ENCODE measurements around the gene POFUT1. TPM values are rescaled to one million over a fixed set of nuclear protein-coding genes. Genes with fewer than 3 reads are reported as not detected.
A peak's percentile ranks its signal among the peaks of the same experiment; 100 is the strongest.
"Not testable (repeated sequence)": the region's sequence is repeated elsewhere in the genome, so short reads cannot be mapped to it uniquely, and the experiment has no call there.

The POFUT1 gene
- 42.4 and 52.4 TPM in 2 replicates for total RNA-seq (2014; rRNA removed; shearing (Covaris generic))

DNA sequence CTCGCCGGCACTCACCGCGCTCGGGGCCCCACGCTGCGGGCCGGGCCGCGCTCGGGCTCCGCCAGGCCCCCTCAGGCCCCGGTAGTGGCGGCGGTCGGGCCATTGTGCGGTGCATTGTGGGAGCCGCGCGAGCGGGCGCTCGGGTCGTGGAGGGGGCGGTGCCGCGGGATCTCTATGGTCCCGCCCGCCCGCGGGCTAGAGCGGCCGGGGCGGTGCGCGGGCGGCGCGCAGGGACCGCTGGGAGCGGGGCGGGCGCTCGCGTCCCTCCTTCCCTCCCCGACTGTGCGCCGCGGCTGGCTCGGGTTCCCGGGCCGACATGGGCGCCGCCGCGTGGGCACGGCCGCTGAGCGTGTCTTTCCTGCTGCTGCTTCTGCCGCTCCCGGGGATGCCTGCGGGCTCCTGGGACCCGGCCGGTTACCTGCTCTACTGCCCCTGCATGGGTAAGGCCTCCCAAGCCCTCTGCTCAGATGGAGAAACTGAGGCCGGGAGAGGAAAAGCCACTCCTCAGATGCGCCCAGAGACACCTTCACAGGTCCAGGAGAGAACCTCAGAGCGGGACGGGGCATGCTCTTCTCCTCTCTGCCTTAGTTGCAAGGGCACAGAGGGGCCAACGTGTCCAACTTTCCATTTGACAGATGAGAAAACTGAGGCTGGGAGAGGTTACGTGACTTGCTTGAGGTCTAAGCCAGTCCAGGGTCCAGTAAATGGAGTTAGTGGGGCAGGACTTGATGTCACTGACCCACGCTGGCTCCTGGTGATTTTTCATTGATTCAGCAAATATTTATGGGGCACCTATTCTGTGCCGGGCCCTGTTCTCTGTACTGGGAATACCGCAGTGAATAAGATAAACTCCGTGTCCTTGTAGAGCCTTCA, at the start of gene POFUT1, which contains the start of gene PLAGL2:
Gene POFUT1, plus strand, starts transcription at position 255 of the 873 bp plus-strand sequence. Its CDS starts 62 bp downstream, at position 317.
Gene PLAGL2, minus strand, starts transcription at position 118 of the 873 bp plus-strand sequence. CDS start 5,565 bp downstream, outside the sequence.
- H3K27ac ChIP-seq, result peak within 1 kb of the TSS; percentile 61
- peaks cover 16% of the 10 kb centered on the region for H3K4me1 ChIP-seq (replicated peaks)
- peak; percentile 83 to 86 for DNase-seq (ENCODE audit: low read depth in 1 of 2, low spot score in 2 of 2)
- no peaks in the 10 kb centered on the region for H3K27me3 ChIP-seq (replicated peaks)
- peaks cover 3% of the 10 kb centered on the region; the same call in 1 of the 2 replicates for H3K9me3 ChIP-seq (replicated peaks)
- peaks cover 77% of the 10 kb centered on the region for H3K36me3 ChIP-seq
- peak within 1 kb of the TSS; percentile 99 for H3K4me3 ChIP-seq

DNA sequence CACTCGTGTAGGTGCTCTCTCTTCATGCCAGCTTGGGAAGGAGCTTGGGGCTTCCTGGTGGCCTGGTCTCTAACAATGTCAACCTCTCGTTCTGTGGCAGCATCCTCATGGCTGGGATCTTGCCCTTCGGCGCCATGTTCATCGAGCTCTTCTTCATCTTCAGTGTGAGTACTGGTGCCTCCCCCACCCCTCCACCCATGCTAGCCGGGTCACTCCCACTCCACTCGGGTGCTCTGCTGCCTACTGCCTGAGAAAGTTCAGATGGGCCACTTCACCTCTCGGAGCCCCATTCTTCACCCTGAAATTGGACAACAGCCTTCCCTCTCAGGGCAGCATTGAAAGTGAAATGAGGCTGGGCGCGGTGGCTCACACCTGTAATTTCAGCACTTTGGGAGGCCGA, 49.3 kb upstream of the POFUT1 start:
- H3K36me3 ChIP-seq, result peaks cover 78% of the 10 kb centered on the region
- no peak for DNase-seq (ENCODE audit: low read depth in 1 of 2, low spot score in 2 of 2)
- no peak overlapping the region for H3K27ac ChIP-seq

DNA sequence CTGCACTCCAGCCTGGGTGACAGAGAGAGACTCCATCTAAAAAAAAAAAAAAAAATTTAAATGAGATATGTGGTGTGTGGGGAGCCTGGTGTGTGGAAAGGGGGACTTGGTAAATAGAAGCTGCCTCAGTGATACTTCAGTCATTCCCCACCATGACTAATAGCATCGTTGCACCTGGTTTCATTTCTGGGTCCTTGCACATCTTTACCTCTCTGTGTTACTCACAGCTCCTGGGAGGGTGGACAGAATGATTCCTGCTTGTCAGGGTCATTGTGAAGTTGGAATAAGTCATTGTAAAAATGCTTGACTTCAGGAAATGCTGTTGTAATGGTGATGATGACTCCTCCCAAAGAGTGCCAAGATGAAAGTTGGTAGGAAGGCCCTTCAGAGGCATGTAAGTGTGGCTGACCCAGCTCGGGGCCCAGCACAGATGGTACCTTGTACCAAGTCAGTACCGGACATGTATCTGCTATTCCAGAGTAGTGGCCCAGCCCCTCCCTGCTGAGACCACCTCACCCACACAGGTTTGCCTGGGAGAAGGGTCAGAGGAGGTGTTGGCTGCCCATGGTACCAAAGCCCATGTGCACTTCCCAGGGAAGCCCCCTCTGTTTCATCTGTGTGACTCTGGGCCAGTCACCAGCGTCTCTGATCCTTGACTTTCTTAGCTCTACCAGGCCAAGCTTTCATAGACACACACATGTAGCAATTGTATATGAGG, 48.6 kb upstream of the POFUT1 start:
- Histone ChIP-seq H3K36me3 (peaks cover 75% of the 10 kb centered on the region), H3K27ac (no peak overlapping the region), H3K9me3 (replicated peaks) (no peaks in the 10 kb centered on the region), H3K4me1 (replicated peaks) (peaks cover 13% of the 10 kb centered on the region), H3K4me3 (no peak overlapping the region), H3K27me3 (replicated peaks) (no peaks in the 10 kb centered on the region)
- no peak for DNase-seq (ENCODE audit: low read depth in 1 of 2, low spot score in 2 of 2)

More for the DNA sequence above, 49.3 kb upstream of the POFUT1 start:
- Histone ChIP-seq H3K4me3 (no peak overlapping the region), H3K27me3 (replicated peaks) (no peaks in the 10 kb centered on the region), H3K4me1 (replicated peaks) (peaks cover 13% of the 10 kb centered on the region), H3K9me3 (replicated peaks) (no peaks in the 10 kb centered on the region)

- H3K4me3 ChIP-seq, result no peak overlapping the region
- H3K27me3 ChIP-seq (replicated peaks), result no peaks in the 10 kb centered on the region
- H3K36me3 ChIP-seq, result peaks cover 77% of the 10 kb centered on the region
- H3K9me3 ChIP-seq (replicated peaks), result no peaks in the 10 kb centered on the region
- H3K27ac ChIP-seq, result no peak overlapping the region
- peaks cover 10% of the 10 kb centered on the region for H3K4me1 ChIP-seq (replicated peaks)
- DNase-seq (ENCODE audit: low read depth in 1 of 2, low spot score in 2 of 2), result no peak
Observed at GRCh38 chr20:32159766-32160221, 47.9 kb upstream of the POFUT1 start.

DNA sequence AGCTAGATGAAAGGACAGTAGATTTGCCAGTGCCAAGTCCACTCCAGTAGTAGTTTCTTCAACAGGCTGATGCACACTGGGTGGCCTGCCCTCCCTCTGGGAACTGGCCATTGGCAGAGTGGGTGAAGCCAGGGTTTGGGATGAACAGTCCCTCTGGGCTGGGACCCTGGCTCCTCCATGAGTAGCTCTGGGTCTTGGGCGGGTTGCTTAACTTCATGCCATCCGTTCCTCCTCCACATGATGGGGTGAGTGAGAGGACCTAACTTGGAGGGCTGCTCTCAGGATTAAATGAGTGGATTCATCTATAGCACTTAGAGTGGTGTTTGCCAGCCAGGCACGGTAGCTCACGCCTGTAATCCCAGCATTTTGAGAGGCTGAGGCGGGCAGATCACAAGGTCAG, 47.3 kb upstream of the POFUT1 start:
- H3K9me3 ChIP-seq (replicated peaks), result no peaks in the 10 kb centered on the region
- DNase-seq (ENCODE audit: low read depth in 1 of 2, low spot score in 2 of 2), result no peak
- peaks cover 79% of the 10 kb centered on the region for H3K36me3 ChIP-seq
- no peak overlapping the region for H3K27ac ChIP-seq
- no peaks in the 10 kb centered on the region for H3K27me3 ChIP-seq (replicated peaks)
- H3K4me3 ChIP-seq, result no peak overlapping the region
- peaks cover 4% of the 10 kb centered on the region for H3K4me1 ChIP-seq (replicated peaks)

GRCh38 chr20:32162351-32162750, 45.3 kb upstream of the POFUT1 start:
- Histone ChIP-seq H3K36me3 (peaks cover 82% of the 10 kb centered on the region), H3K4me3 (no peak overlapping the region), H3K27me3 (replicated peaks) (no peaks in the 10 kb centered on the region), H3K4me1 (replicated peaks) (no peaks in the 10 kb centered on the region), H3K27ac (no peak overlapping the region), H3K9me3 (replicated peaks) (no peaks in the 10 kb centered on the region)
- DNase-seq (ENCODE audit: low read depth in 1 of 2, low spot score in 2 of 2), result no peak

DNA sequence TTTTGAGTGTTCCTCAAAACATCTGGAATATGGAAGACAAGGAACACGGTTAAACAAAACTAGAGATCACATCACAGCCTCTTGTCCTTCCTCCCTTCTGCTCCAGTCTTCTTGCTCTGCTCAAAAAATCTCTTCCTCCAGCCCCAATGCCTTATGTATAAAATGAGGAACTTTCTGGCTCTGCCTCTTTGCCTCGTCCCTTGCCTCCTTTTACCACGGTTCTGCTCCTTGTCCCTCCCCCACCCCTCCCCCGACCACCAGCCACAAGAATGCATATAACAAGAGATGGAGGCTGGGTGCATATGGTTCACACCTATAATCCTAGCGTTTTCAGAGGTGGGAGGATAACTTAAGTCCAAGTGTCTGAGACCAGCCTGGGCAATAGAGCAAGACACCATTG, 43.7 kb upstream of the POFUT1 start:
- Histone ChIP-seq H3K9me3 (replicated peaks) (no peaks in the 10 kb centered on the region), H3K36me3 (peaks cover 67% of the 10 kb centered on the region), H3K27me3 (replicated peaks) (no peaks in the 10 kb centered on the region), H3K27ac (no peak overlapping the region), H3K4me1 (replicated peaks) (no peaks in the 10 kb centered on the region), H3K4me3 (no peak overlapping the region)
- no peak for DNase-seq (ENCODE audit: low read depth in 1 of 2, low spot score in 2 of 2)

DNA sequence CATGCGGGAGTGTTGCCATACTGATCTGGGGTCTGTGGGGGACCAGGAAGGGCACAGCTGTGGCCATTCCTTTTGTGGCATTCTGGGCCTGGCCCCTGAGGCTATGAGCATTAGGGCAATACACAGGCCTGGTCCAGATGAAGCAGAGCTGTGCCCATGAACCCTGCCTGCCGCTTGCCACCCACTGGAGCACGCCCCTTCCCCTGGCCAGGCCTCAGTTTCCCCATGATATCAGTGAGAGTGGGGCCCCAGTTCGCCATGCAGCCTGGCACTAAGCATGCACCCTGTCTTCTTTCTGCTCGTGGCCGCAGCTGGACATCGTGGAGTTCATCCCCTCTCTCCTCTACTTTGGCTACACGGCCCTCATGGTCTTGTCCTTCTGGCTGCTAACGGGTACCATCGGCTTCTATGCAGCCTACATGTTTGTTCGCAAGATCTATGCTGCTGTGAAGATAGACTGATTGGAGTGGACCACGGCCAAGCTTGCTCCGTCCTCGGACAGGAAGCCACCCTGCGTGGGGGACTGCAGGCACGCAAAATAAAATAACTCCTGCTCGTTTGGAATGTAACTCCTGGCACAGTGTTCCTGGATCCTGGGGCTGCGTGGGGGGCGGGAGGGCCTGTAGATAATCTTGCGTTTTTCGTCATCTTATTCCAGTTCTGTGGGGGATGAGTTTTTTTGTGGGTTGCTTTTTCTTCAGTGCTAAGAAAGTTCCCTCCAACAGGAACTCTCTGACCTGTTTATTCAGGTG, 42.5 kb upstream of the POFUT1 start:
- H3K4me3 ChIP-seq, result no peak overlapping the region
- H3K4me1 ChIP-seq (replicated peaks), result no peaks in the 10 kb centered on the region
- H3K9me3 ChIP-seq (replicated peaks), result no peaks in the 10 kb centered on the region
- peaks cover 55% of the 10 kb centered on the region for H3K36me3 ChIP-seq
- no peak overlapping the region for H3K27ac ChIP-seq
- H3K27me3 ChIP-seq (replicated peaks), result no peaks in the 10 kb centered on the region
- DNase-seq (ENCODE audit: low read depth in 1 of 2, low spot score in 2 of 2), result no peak

DNA sequence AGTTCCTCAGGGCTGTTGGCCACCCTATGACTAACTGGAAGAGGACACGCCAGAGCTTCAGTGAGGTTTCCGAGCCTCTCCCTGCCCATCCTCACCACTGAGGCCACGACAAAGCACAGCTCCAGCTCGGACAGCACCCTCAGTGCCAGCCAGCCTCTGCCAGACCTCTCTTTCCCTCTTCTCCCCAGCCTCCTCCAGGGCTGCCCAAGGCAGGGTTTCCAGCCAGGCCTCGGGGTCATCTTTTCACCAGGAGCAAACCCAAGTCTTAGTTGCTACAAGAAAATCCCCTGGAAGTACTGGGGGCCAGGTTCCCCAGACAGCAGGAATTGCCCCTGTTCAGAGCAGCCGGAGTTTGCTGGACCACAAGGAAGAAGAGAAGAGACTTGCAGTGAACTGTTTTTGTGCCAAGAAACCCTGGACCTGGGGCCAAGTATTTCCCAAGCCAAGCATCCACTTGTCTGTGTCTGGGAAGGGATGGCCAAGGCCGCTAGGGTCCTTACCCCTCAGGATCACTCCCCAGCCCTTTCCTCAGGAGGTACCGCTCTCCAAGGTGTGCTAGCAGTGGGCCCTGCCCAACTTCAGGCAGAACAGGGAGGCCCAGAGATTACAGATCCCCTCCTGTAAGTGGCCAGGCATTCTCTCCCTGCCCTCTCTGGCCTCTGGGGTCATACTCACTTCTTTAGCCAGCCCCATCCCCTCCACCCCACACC, 41.7 kb upstream of the POFUT1 start:
- H3K9me3 ChIP-seq (replicated peaks), result no peaks in the 10 kb centered on the region
- H3K27ac ChIP-seq, result no peak overlapping the region
- DNase-seq (ENCODE audit: low read depth in 1 of 2, low spot score in 2 of 2), result no peak
- H3K27me3 ChIP-seq (replicated peaks), result no peaks in the 10 kb centered on the region
- no peaks in the 10 kb centered on the region for H3K4me1 ChIP-seq (replicated peaks)
- peaks cover 49% of the 10 kb centered on the region for H3K36me3 ChIP-seq
- H3K4me3 ChIP-seq, result no peak overlapping the region

GRCh38 chr20:32167552-32167951, 40.1 kb upstream of the POFUT1 start:
- Histone ChIP-seq H3K4me1 (replicated peaks) (no peaks in the 10 kb centered on the region), H3K27ac (no peak overlapping the region), H3K4me3 (no peak overlapping the region), H3K9me3 (replicated peaks) (no peaks in the 10 kb centered on the region), H3K36me3 (peaks cover 33% of the 10 kb centered on the region), H3K27me3 (replicated peaks) (no peaks in the 10 kb centered on the region)
- DNase-seq (ENCODE audit: low read depth in 1 of 2, low spot score in 2 of 2), result no peak

GRCh38 chr20:32168184-32168910, 39.3 kb upstream of the POFUT1 start:
- Histone ChIP-seq H3K4me1 (replicated peaks) (no peaks in the 10 kb centered on the region), H3K4me3 (no peak overlapping the region), H3K27ac (no peak overlapping the region), H3K27me3 (replicated peaks) (no peaks in the 10 kb centered on the region), H3K9me3 (replicated peaks) (no peaks in the 10 kb centered on the region), H3K36me3 (peaks cover 29% of the 10 kb centered on the region)
- no peak for DNase-seq (ENCODE audit: low read depth in 1 of 2, low spot score in 2 of 2)

DNA sequence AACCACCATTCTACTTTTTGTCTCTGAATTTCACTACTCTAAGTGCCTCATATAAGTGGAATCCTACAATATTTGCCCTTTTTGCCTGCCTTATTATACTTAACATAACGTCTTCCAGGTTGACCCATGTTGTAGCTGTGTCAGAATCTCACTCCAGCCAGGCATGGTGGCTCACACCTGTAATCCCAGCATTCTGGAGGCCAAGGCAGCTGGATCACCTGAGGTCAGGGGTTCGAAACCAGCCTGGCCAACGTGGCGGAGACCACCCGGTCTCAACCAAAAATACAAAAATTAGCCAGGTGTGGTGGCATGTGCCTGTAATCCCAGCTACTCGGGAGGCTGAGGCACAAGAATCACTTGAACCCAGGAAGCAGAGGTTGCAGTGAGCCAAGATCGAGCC, 30.0 kb upstream of the POFUT1 start:
- H3K36me3 ChIP-seq; H3K27ac ChIP-seq; H3K4me3 ChIP-seq; H3K27me3 ChIP-seq (replicated peaks); H3K4me1 ChIP-seq (replicated peaks); H3K9me3 ChIP-seq (replicated peaks); DNase-seq (ENCODE audit: low read depth in 1 of 2, low spot score in 2 of 2): not testable (repeated sequence)
